ENCODE measurements around the gene PRPF40B.

GRCh38 chr12:49621651-49622500 is 1.5 kb upstream of the PRPF40B start:
- TF ChIP-seq, protein P1, sequence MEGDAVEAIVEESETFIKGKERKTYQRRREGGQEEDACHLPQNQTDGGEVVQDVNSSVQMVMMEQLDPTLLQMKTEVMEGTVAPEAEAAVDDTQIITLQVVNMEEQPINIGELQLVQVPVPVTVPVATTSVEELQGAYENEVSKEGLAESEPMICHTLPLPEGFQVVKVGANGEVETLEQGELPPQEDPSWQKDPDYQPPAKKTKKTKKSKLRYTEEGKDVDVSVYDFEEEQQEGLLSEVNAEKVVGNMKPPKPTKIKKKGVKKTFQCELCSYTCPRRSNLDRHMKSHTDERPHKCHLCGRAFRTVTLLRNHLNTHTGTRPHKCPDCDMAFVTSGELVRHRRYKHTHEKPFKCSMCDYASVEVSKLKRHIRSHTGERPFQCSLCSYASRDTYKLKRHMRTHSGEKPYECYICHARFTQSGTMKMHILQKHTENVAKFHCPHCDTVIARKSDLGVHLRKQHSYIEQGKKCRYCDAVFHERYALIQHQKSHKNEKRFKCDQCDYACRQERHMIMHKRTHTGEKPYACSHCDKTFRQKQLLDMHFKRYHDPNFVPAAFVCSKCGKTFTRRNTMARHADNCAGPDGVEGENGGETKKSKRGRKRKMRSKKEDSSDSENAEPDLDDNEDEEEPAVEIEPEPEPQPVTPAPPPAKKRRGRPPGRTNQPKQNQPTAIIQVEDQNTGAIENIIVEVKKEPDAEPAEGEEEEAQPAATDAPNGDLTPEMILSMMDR (IDR thresholded peaks at IDR 0.05): no peak
- no peak for TF ChIP-seq EZH2 (IDR thresholded peaks at IDR 0.05)

Data from neural progenitor cell (in vitro differentiated cells).